ENCODE results near the gene ZIC1. TPM values are rescaled to one million over a fixed set of nuclear protein-coding genes. Genes with fewer than 3 reads are reported as not detected.

Gene ZIC1
- total RNA-seq, 4 donors from 2014 or later: 3.9 TPM; not detected in 3

GRCh38 chr3:147412917-147413685, 3.9 kb downstream of the ZIC1 start:
- no peak for DNase-seq (ENCODE audit: low spot score in 2 of 2)
- Histone ChIP-seq H3K27ac (no peak overlapping the region), H3K9me3 (no peaks in the 10 kb centered on the region), H3K4me1 (peaks cover 47% of the 10 kb centered on the region), H3K36me3 (no peaks in the 10 kb centered on the region), H3K4me3 (peak overlapping the region; percentile 41), H3K27me3 (peaks cover 100% of the 10 kb centered on the region)
- TF ChIP-seq POLR2A (IDR thresholded peaks at IDR 0.05): no peak
- 15% methylated on average over 26 of the region's 37 CpGs for WGBS

- DNase-seq (ENCODE audit: low spot score in 2 of 2): no peak
- Histone ChIP-seq H3K27me3 (peaks cover 100% of the 10 kb centered on the region), H3K4me3 (peak overlapping the region; percentile 41), H3K9me3 (no peaks in the 10 kb centered on the region), H3K36me3 (no peaks in the 10 kb centered on the region), H3K4me1 (peaks cover 46% of the 10 kb centered on the region), H3K27ac (no peak overlapping the region)
- 14% methylated on average over 24 of the region's 24 CpGs for WGBS
- TF ChIP-seq POLR2A (IDR thresholded peaks at IDR 0.05) (no peak), POLR2AphosphoS5 (IDR thresholded peaks at IDR 0.05) (no peak), CTCF (IDR thresholded peaks at IDR 0.05) (no peak), EP300 (IDR thresholded peaks at IDR 0.05) (no peak)
Observed at GRCh38 chr3:147413686-147414389, 4.7 kb downstream of the ZIC1 start.

- no peak for DNase-seq (ENCODE audit: low spot score in 2 of 2)
- H3K4me3 ChIP-seq: no peak overlapping the region
- TF ChIP-seq POLR2A (IDR thresholded peaks at IDR 0.05) (no peak), EP300 (IDR thresholded peaks at IDR 0.05) (no peak), POLR2AphosphoS5 (IDR thresholded peaks at IDR 0.05) (no peak), CTCF (IDR thresholded peaks at IDR 0.05) (no peak)
- no peak overlapping the region for H3K27ac ChIP-seq
- 29% methylated on average over 18 of the region's 18 CpGs for WGBS
- H3K4me1 ChIP-seq: peaks cover 46% of the 10 kb centered on the region
- H3K36me3 ChIP-seq: no peaks in the 10 kb centered on the region
- peaks cover 100% of the 10 kb centered on the region for H3K27me3 ChIP-seq
- no peaks in the 10 kb centered on the region for H3K9me3 ChIP-seq
Observed at GRCh38 chr3:147414390-147415138, 5.4 kb downstream of the ZIC1 start.

GRCh38 chr3:147415286-147415685, 6.1 kb downstream of the ZIC1 start:
- Histone ChIP-seq H3K27me3 (peaks cover 100% of the 10 kb centered on the region), H3K4me1 (peaks cover 40% of the 10 kb centered on the region), H3K4me3 (no peak overlapping the region), H3K36me3 (no peaks in the 10 kb centered on the region), H3K9me3 (no peaks in the 10 kb centered on the region), H3K27ac (no peak overlapping the region)
- 18% methylated on average over 6 of the region's 6 CpGs for WGBS
- TF ChIP-seq POLR2A (IDR thresholded peaks at IDR 0.05) (no peak), EP300 (IDR thresholded peaks at IDR 0.05) (no peak), CTCF (IDR thresholded peaks at IDR 0.05) (no peak), POLR2AphosphoS5 (IDR thresholded peaks at IDR 0.05) (no peak)
- DNase-seq (ENCODE audit: low spot score in 2 of 2): no peak

- Histone ChIP-seq H3K4me3 (no peak overlapping the region), H3K36me3 (no peaks in the 10 kb centered on the region), H3K27ac (no peak overlapping the region), H3K27me3 (peaks cover 100% of the 10 kb centered on the region), H3K4me1 (peaks cover 34% of the 10 kb centered on the region), H3K9me3 (no peaks in the 10 kb centered on the region)
- DNase-seq (ENCODE audit: low spot score in 2 of 2): no peak
- no peak for TF ChIP-seq POLR2A (IDR thresholded peaks at IDR 0.05)
- TF ChIP-seq POLR2AphosphoS5 (IDR thresholded peaks at IDR 0.05): no peak
- TF ChIP-seq CTCF (IDR thresholded peaks at IDR 0.05): no peak
- TF ChIP-seq EP300 (IDR thresholded peaks at IDR 0.05): no peak
- WGBS: 16% methylated on average over 2 of the region's 2 CpGs
Observed at GRCh38 chr3:147415874-147416273, 6.7 kb downstream of the ZIC1 start.

All from suprapubic skin (tissue), 4 donors.